Astrocyte of the spinal cord (primary cell): ENCODE results near the gene UBE4A.
A peak's percentile ranks its signal among the peaks of the same experiment; 100 is the strongest.
"Not testable (repeated sequence)": the region's sequence is repeated elsewhere in the genome, so short reads cannot be mapped to it uniquely, and the experiment has no call there.

Source experiments
- DNase-seq: peaks from one replicate; pipeline ENCODE4 v3.0.0; 2011; ENCODE audit warnings: low read depth, low spot score
- H3K4me3 ChIP-seq: 2 replicates; pipeline ENCODE4 v1.5.1; 2011; ENCODE audit warnings: low read depth, mild to moderate bottlenecking, low read length, moderate library complexity
- CTCF ChIP-seq: IDR thresholded peaks from 2 replicates; pipeline ENCODE4 v1.5.1; 2012; ENCODE audit warnings: low read depth, mild to moderate bottlenecking, low read length, inconsistent platforms
- in situ Hi-C: cut with HindIII; loops from 2 replicates; pipeline ENCODE4 v1.10.0; 2017; ENCODE audit warnings: low sequenced_read_pairs

Gene UBE4A

GRCh38 chr11:118383657-118384056 is 24.3 kb downstream of the UBE4A start:
- TF ChIP-seq CTCF = no peak
- DNase-seq = no peak
- in situ Hi-C loops = no loop called here
- H3K4me3 ChIP-seq = no peak overlapping the region

GRCh38 chr11:118396097-118396501 is 36.7 kb downstream of the UBE4A start:
- DNase-seq = no peak
- no peak for TF ChIP-seq CTCF
- in situ Hi-C loops = no loop called here
- no peak overlapping the region for H3K4me3 ChIP-seq

GRCh38 chr11:118397448-118397847 is 38.0 kb downstream of the UBE4A start:
- no peak for DNase-seq
- in situ Hi-C loops = no loop called here
- TF ChIP-seq CTCF = no peak
- no peak overlapping the region for H3K4me3 ChIP-seq

- TF ChIP-seq CTCF = no peak
- no peak for DNase-seq
- in situ Hi-C loops = no loop called here
- H3K4me3 ChIP-seq = no peak overlapping the region
Observed at GRCh38 chr11:118398791-118399559, 39.6 kb downstream of the UBE4A start.

- in situ Hi-C loops = no loop called here
- DNase-seq = peak; percentile 91
- peak within 1 kb of the TSS; percentile 91 for H3K4me3 ChIP-seq
- TF ChIP-seq CTCF = peak; percentile 9
Observed at GRCh38 chr11:118401151-118401879, 41.9 kb downstream of the UBE4A start, which contains the start of gene ATP5MG. Gene ATP5MG, plus strand, starts transcription at chr11:118401606. Its CDS starts 60 bp downstream, at chr11:118401666.

GRCh38 chr11:118401880-118402590 is 42.6 kb downstream of the UBE4A start:
- peak; percentile 51 for DNase-seq
- in situ Hi-C loops = no loop called here
- H3K4me3 ChIP-seq = peak overlapping the region; percentile 91
- no peak for TF ChIP-seq CTCF

GRCh38 chr11:118402594-118402993 is 43.2 kb downstream of the UBE4A start:
- in situ Hi-C loops, DNase-seq: not testable (repeated sequence)
- H3K4me3 ChIP-seq = peak overlapping the region; percentile 91
